Fibroblast of skin of left quadriceps (primary cell): ENCODE results near the gene SLC15A5.

Source experiments
- DNase-seq, 2 experiments: peaks; one replicate each; pipeline ENCODE4 v3.0.0-alpha.2; 2013; ENCODE audit warnings: low read depth in 2 of 2

The SLC15A5 gene

GRCh38 chr12:16175840-16176239, 101.6 kb downstream of the SLC15A5 start:
- no peak for DNase-seq

DNA sequence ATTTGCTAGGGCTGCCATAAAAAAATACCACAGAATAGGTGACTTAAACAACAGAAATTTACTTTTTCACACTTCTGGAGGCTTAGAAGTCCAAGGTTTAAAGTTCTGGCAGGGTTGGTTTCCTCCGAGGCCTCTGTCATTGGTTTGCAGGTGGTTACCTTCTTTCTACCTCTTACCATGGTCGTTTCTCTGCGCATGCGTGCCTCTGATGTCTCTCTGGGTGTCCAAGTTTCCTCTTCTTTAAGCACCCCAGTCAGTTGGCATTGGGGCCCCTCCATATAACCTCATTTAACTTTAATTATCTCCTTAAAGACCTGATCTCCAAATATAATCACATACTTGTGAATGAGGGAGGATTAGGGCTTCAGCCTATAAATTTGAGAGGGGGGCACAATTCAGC, 103.2 kb downstream of the SLC15A5 start:
- DNase-seq = no peak

DNA sequence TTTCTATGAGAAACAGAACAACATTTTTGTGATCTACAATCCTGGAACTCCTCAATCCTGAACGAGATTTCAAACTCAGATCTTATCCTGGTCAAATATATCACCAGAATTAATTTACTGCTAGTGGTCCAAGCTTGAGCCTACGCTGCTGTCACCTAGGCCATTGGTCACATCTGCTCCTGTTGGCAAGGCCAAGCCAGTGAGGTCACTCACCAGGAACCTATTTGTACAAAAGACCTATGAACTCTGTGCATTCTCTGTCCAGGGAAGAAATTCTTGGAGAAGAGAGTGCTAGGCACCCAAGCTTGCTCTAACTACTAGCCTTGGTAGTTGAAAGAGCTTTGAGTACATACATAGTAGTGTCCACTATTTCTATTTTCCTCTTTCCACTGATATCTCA, 106.1 kb downstream of the SLC15A5 start:
- no peak for DNase-seq

DNA sequence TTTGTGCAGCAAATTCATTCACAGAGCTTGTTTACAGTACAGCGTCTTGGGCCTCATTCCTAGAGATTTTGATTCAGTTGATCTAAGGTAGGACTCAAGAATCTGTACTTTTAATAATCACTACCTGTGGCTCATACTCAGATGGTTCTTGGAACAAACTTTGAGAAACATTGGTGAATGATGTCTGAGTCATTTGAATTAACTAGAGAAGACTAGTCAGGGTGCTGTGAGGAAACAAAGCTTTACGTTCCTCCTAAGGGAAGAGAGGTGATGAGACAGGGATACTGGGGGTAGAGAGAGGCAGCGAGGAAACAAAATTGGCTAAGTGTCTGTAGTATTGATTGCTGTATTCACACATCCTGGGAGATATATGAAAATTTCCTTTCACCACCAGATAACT, 109.4 kb downstream of the SLC15A5 start:
- no peak for DNase-seq

- no peak for DNase-seq
These were observed 110.7 kb downstream of the SLC15A5 start for GRCh38 chr12:16166563-16167470.

DNA sequence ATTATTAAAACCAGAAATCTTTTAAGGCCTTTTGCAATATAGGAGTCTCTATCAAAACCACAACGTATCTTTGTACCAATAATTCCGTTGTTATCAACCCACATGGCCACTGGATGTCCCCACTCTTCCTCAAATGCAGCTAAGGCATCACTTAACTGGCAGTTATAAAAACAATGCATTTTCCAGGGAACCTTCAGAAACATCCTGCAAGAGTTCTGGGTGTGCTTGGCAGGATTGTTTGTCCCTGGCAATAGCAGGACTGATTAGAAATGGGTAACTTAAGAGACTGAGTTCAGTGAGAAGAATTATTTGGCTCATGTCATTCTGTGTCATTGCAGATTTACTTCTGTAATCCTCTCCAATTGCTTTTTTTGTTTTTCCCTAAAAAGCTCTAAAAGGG, 112.0 kb downstream of the SLC15A5 start:
- DNase-seq = peak; percentile 5 to 8

DNA sequence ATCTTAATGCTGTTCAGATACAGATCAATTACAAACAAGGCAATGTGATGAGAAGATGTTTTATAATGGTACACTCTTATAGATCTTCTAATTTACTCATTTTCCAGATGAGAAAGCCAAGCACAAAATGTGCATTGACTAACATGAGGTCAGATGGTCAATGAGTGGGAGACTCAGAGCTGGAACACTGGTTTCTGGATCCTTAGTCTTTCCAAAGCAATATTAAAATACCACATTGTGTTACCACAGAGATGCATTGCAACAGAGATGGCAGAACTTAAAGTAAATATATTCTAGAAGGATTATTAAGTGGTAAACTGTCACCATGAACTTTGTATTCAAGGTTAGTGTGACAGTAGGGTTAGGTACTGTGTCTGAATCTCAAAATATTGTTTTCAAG, 113.6 kb downstream of the SLC15A5 start:
- DNase-seq = no peak

GRCh38 chr12:16163146-16163545, 114.3 kb downstream of the SLC15A5 start:
- DNase-seq = no peak

DNA sequence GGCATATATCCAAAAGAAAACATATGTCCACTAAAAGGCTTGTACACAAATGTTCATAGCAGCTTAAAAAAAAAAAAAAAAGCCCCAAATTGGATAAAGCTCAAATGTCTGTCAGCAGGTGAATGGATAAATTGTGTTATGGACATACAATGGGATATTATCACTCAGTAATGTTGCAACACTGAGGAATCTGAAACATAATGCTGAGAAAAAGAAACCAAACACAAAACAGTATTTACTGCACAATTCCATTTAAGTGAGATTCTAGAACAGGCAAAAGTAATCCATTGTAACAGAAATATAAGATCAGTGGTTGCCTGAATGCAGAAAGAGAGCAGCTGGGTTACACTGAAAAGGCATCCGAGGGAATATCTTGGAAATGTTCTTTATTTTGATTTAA, 117.9 kb downstream of the SLC15A5 start:
- no peak for DNase-seq

GRCh38 chr12:16158050-16158449, 119.4 kb downstream of the SLC15A5 start:
- DNase-seq = no peak

GRCh38 chr12:16155938-16156337, 121.5 kb downstream of the SLC15A5 start:
- DNase-seq = no peak

- no peak for DNase-seq
These were observed 122.5 kb downstream of the SLC15A5 start for GRCh38 chr12:16154990-16155389.

DNA sequence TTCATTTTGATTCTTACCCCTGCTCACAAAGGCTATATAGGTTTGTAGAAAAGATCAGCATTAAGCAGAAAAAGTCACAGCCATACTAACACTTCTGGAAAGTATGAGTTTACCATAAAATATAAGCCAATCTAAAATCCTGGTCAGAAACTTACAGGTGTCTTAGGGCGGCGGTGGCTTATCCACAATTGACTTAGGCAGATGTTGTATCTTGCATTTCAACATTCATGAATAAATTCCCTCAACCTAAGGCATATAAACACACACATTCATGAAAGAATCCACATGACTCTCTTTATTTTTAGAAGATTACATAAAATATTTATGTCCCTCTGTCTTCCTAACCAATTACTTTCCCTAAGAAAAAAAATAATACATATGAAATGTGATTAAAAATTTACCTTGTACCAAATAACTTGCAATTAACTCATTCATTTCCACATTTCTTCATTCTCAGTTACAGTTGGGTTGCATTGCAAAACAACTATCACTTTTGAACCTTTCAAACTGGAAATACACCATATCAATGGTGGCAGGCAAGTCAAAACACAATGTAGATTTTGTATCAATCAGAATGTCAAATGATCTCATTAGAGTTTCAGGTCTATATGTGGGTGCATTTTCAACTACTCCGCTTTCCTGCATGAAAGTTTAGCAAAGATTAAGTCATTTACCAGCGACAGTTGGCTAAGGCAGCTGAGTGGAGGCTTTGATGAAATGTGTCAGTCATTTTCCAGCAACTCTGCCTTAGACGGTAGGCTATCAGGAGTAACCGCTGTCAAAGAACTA, 124.4 kb downstream of the SLC15A5 start:
- DNase-seq = no peak

GRCh38 chr12:16150276-16150675, 127.2 kb downstream of the SLC15A5 start:
- no peak for DNase-seq

GRCh38 chr12:16148938-16149337, 128.5 kb downstream of the SLC15A5 start:
- DNase-seq = no peak
